H54 (cell line): ENCODE results near the gene MMP21.

ENCODE experiments used
- DNase-seq: peaks from one replicate; pipeline ENCODE4 v3.0.0; 2011; ENCODE audit warnings: low spot score, mixed read lengths; ENCODE audit not compliant: insufficient read length
- FAIRE-seq: peaks from 3 replicates; lab custom pipeline; 2011; peaks lifted over from hg19 to GRCh38; lab: Jason Lieb, UNC
- POLR2A ChIP-seq: IDR thresholded peaks from 2 replicates; pipeline ENCODE4 v1.6.1; 2011; ENCODE audit warnings: low read depth, mild to moderate bottlenecking, low read length

Gene MMP21

GRCh38 chr10:125782054-125782453 is 6.4 kb upstream of the MMP21 start:
- TF ChIP-seq POLR2A, result no peak
- DNase-seq, result no peak
- FAIRE-seq, result no peak

- FAIRE-seq (no peak), DNase-seq (no peak)
- TF ChIP-seq POLR2A, result no peak
These were observed 5.8 kb upstream of the MMP21 start for GRCh38 chr10:125781374-125781773.

- FAIRE-seq (no peak), DNase-seq (no peak)
- no peak for TF ChIP-seq POLR2A
These were observed 4.0 kb upstream of the MMP21 start for GRCh38 chr10:125779403-125780327.

- DNase-seq (no peak), FAIRE-seq (no peak)
- no peak for TF ChIP-seq POLR2A
These were observed 2.9 kb upstream of the MMP21 start for GRCh38 chr10:125778556-125778955.

GRCh38 chr10:125777806-125778205 is 2.2 kb upstream of the MMP21 start:
- FAIRE-seq, result no peak

GRCh38 chr10:125774581-125775191 is 935 bp downstream of the MMP21 start:
- no peak for FAIRE-seq
- TF ChIP-seq POLR2A, result no peak
- DNase-seq, result no peak

More at GRCh38 chr10:125777806-125778205, 2.2 kb upstream of the MMP21 start:
- TF ChIP-seq POLR2A, result no peak
- DNase-seq, result no peak

GRCh38 chr10:125773687-125774543 is 1.7 kb downstream of the MMP21 start:
- DNase-seq (no peak), FAIRE-seq (no peak)
- TF ChIP-seq POLR2A, result no peak

- DNase-seq, result no peak
- FAIRE-seq, result no peak
These were observed 2.8 kb downstream of the MMP21 start for GRCh38 chr10:125772864-125773180.

GRCh38 chr10:125772112-125772863 is 3.3 kb downstream of the MMP21 start:
- no peak for DNase-seq
- no peak for TF ChIP-seq POLR2A
- FAIRE-seq, result no peak

More at GRCh38 chr10:125772864-125773180, 2.8 kb downstream of the MMP21 start:
- no peak for TF ChIP-seq POLR2A

GRCh38 chr10:125770844-125771243 is 4.8 kb downstream of the MMP21 start:
- DNase-seq, result no peak
- FAIRE-seq, result no peak
- TF ChIP-seq POLR2A, result no peak

GRCh38 chr10:125769175-125769574 is 6.4 kb downstream of the MMP21 start:
- FAIRE-seq (no peak), DNase-seq (no peak)

GRCh38 chr10:125768219-125768855 is 7.3 kb downstream of the MMP21 start:
- DNase-seq, result no peak
- FAIRE-seq, result no peak

More at GRCh38 chr10:125769175-125769574, 6.4 kb downstream of the MMP21 start:
- TF ChIP-seq POLR2A, result no peak

GRCh38 chr10:125766511-125766910 is 9.1 kb downstream of the MMP21 start:
- DNase-seq (no peak), FAIRE-seq (no peak)
- TF ChIP-seq POLR2A, result no peak

More at GRCh38 chr10:125768219-125768855, 7.3 kb downstream of the MMP21 start:
- TF ChIP-seq POLR2A, result no peak
